Tibial nerve (tissue), 3 donors: ENCODE data around the gene OR52L1.

Experiments used
- POLR2A ChIP-seq, 2 donors: fragments of 450-650 bp; IDR thresholded peaks; one replicate each; pipeline ENCODE4 v1.6.1; 2017; ENCODE audit warnings: antibody characterized with exemption in 2 of 2, mild to moderate bottlenecking in 2 of 2, moderate library complexity in 2 of 2
- TF ChIP-seq, protein P1 (sequence below), 5 experiments: fragments of 200-600 bp in 3 of 5; fragments of 450-650 bp in 2 of 5; sonication (generic) in 3 of 5; IDR thresholded peaks; one replicate each; pipeline ENCODE4 v1.5.1; 2016 to 2019; ENCODE audit warnings: antibody characterized with exemption in 5 of 5, mild to moderate bottlenecking in 3 of 5, moderate library complexity in 2 of 5

- TF ChIP-seq, protein P1, sequence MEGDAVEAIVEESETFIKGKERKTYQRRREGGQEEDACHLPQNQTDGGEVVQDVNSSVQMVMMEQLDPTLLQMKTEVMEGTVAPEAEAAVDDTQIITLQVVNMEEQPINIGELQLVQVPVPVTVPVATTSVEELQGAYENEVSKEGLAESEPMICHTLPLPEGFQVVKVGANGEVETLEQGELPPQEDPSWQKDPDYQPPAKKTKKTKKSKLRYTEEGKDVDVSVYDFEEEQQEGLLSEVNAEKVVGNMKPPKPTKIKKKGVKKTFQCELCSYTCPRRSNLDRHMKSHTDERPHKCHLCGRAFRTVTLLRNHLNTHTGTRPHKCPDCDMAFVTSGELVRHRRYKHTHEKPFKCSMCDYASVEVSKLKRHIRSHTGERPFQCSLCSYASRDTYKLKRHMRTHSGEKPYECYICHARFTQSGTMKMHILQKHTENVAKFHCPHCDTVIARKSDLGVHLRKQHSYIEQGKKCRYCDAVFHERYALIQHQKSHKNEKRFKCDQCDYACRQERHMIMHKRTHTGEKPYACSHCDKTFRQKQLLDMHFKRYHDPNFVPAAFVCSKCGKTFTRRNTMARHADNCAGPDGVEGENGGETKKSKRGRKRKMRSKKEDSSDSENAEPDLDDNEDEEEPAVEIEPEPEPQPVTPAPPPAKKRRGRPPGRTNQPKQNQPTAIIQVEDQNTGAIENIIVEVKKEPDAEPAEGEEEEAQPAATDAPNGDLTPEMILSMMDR (IDR thresholded peaks at IDR 0.05): no peak
- no peak for TF ChIP-seq POLR2A (IDR thresholded peaks at IDR 0.05)
Observed at GRCh38 chr11:5994791-5995190, 8.0 kb upstream of the OR52L1 start.
